Prostate gland (tissue), 2 donors: ENCODE results near the gene SLC41A2. TPM values are rescaled to one million over a fixed set of nuclear protein-coding genes. Genes with fewer than 3 reads are reported as not detected.

Experiments
- DNase-seq: peaks from one replicate; pipeline ENCODE4 v3.0.0-alpha.2; 2019; ENCODE audit warnings: low spot score
- H3K27ac ChIP-seq, 2 donors: fragments of 200-600 bp; sonication (generic); 2 replicates each; pipeline ENCODE4 v1.5.1; 2017 to 2019
- H3K27me3 ChIP-seq: fragments of 200-600 bp; sonication (generic); replicated peaks from 2 replicates; pipeline ENCODE4 v1.5.1; 2019; ENCODE audit not compliant: insufficient read depth
- H3K36me3 ChIP-seq, 2 donors: fragments of 200-600 bp; sonication (generic); 1 replicate in 1 of 2; 2 replicates in 1 of 2; pipeline versions ENCODE4 v1.5.1 to v1.8.1; 2017 to 2019
- H3K4me1 ChIP-seq: fragments of 200-600 bp; sonication (generic); replicated peaks from 2 replicates; pipeline ENCODE4 v1.5.1; 2019
- H3K4me3 ChIP-seq, 2 donors: fragments of 200-600 bp; sonication (generic); 2 replicates each; pipeline ENCODE4 v1.5.1; 2017 to 2019
- H3K9me3 ChIP-seq: fragments of 200-600 bp; sonication (generic); 2 replicates; pipeline ENCODE4 v1.5.1; 2017
- CTCF ChIP-seq, 4 experiments: fragments of 200-600 bp in 2 of 4; fragments of 450-650 bp in 2 of 4; sonication (generic) in 2 of 4; IDR thresholded peaks; 1 replicate in 3 of 4; 2 replicates in 1 of 4; pipeline ENCODE4 v1.5.1; 2016 to 2019; ENCODE audit warnings: antibody characterized with exemption in 4 of 4, mild to moderate bottlenecking in 2 of 4, moderate library complexity in 2 of 4
- POLR2A ChIP-seq: fragments of 450-650 bp; IDR thresholded peaks from one replicate; pipeline ENCODE4 v1.6.1; 2016; ENCODE audit warnings: antibody characterized with exemption, mild to moderate bottlenecking
- POLR2AphosphoS5 ChIP-seq: sonication (generic); formaldehyde crosslinking; IDR thresholded peaks from one replicate; pipeline ENCODE4 v1.6.1; 2017; ENCODE audit warnings: antibody characterized with exemption
- WGBS: methylation state at CpG from one replicate; pipeline ENCODE4 v1.1.5; 2018; 5-methylcytosine and 5-hydroxymethylcytosine counted together
- intact Hi-C: fragments of 100-400 bp; cut with DNase I; formaldehyde crosslinking; loops from one replicate; pipeline ENCODE4 v1.14.2; 2022
- total RNA-seq, 2 donors: library from RNA; depleted of rRNA; stranded (reverse); fragments of >200 nt; gene quantifications; one replicate each; pipeline ENCODE4 v1.1.0, GENCODE V29; 2016

The SLC41A2 gene
- total RNA-seq, 2 donors from 2014 or later = 10.3 to 18.7 TPM

DNA sequence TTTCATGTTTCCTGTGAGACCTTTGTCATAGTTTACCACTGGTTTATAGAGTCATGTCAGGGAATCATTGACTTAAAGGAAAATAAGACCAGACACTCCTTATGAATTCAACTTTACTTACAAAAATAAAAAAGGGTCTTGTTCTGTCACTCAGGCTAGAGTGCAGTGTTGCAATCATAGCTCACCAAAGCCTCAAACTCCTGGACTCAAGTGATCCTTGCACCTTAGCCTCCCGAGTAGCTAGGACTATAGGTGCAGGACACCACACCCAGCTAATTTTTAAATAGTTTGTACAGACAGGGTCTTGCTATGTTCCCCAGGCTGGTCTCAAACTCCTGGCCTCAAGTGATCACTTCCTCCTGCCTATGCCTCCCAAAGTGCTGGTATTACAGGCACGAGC is 19.0 kb downstream of the SLC41A2 start:
- intact Hi-C loops = no loop called here
- Histone ChIP-seq H3K4me1 (no peaks in the 10 kb centered on the region), H3K36me3 (no peaks in the 10 kb centered on the region), H3K4me3 (no peak overlapping the region), H3K9me3 (no peaks in the 10 kb centered on the region), H3K27me3 (no peaks in the 10 kb centered on the region), H3K27ac (no peak overlapping the region)
- TF ChIP-seq CTCF (IDR thresholded peaks at IDR 0.05) (no peak), POLR2AphosphoS5 (no peak), POLR2A (no peak)
- WGBS = 91% methylated on average over 2 of the region's 2 CpGs
- DNase-seq = no peak

GRCh38 chr12:104938371-104938770 is 19.7 kb downstream of the SLC41A2 start:
- H3K27ac ChIP-seq = no peak overlapping the region
- no peak for DNase-seq
- H3K4me3 ChIP-seq = no peak overlapping the region
- TF ChIP-seq POLR2AphosphoS5 (no peak), CTCF (IDR thresholded peaks at IDR 0.05) (no peak), POLR2A (no peak)
- intact Hi-C loops = no loop called here
- no peaks in the 10 kb centered on the region for H3K27me3 ChIP-seq
- H3K4me1 ChIP-seq = no peaks in the 10 kb centered on the region
- no peaks in the 10 kb centered on the region for H3K36me3 ChIP-seq
- no peaks in the 10 kb centered on the region for H3K9me3 ChIP-seq
- WGBS = 62% methylated on average over 3 of the region's 3 CpGs

DNA sequence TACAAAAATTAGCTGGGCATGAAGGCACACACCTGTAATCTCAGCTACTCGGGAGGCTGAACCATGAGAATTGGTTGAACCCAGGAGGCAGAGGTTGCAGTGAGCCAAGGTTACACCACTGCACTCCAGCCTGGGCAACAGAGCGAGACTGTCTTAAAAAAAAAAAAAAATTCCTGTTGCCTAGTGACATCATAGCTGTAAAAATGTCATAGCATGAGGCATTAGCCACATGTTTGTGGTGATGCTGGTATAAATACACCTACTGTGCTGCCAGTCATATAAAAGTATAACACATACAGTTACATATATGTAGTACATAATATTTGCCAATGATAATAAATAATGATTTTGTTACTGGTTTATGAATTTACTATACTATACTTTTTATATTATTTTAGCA is 22.2 kb downstream of the SLC41A2 start:
- Histone ChIP-seq H3K4me3 (no peak overlapping the region), H3K27me3 (no peaks in the 10 kb centered on the region), H3K9me3 (no peaks in the 10 kb centered on the region), H3K27ac (no peak overlapping the region), H3K36me3 (no peaks in the 10 kb centered on the region), H3K4me1 (no peaks in the 10 kb centered on the region)
- DNase-seq = no peak
- intact Hi-C loops = no loop called here
- WGBS = 100% methylated on average over 2 of the region's 2 CpGs
- TF ChIP-seq CTCF (IDR thresholded peaks at IDR 0.05) (no peak), POLR2AphosphoS5 (no peak), POLR2A (no peak)

GRCh38 chr12:104933778-104934177 is 24.3 kb downstream of the SLC41A2 start:
- no peak for TF ChIP-seq POLR2A
- no peak for TF ChIP-seq POLR2AphosphoS5
- TF ChIP-seq CTCF (IDR thresholded peaks at IDR 0.05) = no peak
- H3K9me3 ChIP-seq = no peaks in the 10 kb centered on the region
- no peak overlapping the region for H3K4me3 ChIP-seq
- no peak overlapping the region for H3K27ac ChIP-seq
- no peaks in the 10 kb centered on the region for H3K27me3 ChIP-seq
- no peaks in the 10 kb centered on the region for H3K4me1 ChIP-seq
- intact Hi-C loops = no loop called here
- no peaks in the 10 kb centered on the region for H3K36me3 ChIP-seq
- WGBS = 81% methylated on average over 3 of the region's 3 CpGs
- no peak for DNase-seq

DNA sequence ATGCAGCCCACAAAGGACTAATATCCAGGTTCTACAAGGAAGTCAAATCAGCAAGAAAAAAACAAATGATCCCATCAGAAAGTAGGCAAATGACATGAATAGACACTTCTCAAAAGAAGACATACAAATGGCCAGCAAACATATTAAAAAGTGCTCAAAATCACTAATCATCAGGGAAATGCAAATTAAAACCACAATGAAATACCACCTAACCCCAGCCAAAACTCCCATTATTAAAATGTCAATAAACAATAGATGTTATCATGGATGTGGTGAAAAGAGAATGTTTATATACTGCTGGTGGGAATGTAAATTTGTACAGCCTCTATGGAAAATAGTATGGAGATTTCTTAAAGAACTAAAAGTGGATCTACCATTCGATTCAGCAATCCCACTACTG is 25.0 kb downstream of the SLC41A2 start:
- WGBS = 64% methylated on average over 1 of the region's 1 CpG
- Histone ChIP-seq H3K27me3 (no peaks in the 10 kb centered on the region), H3K4me1 (no peaks in the 10 kb centered on the region), H3K9me3 (no peaks in the 10 kb centered on the region), H3K27ac (no peak overlapping the region), H3K4me3 (no peak overlapping the region), H3K36me3 (no peaks in the 10 kb centered on the region)
- TF ChIP-seq CTCF (IDR thresholded peaks at IDR 0.05) = no peak
- no peak for TF ChIP-seq POLR2A
- TF ChIP-seq POLR2AphosphoS5 = no peak
- no peak for DNase-seq
- intact Hi-C loops = no loop called here
